Liver (tissue), 9 donors: ENCODE data around the gene GSAP. TPM values are rescaled to one million over a fixed set of nuclear protein-coding genes. Genes with fewer than 3 reads are reported as not detected.

Experiments used
- DNase-seq: peaks from one replicate; pipeline ENCODE4 v3.0.0-alpha.2; 2017; ENCODE audit warnings: low spot score
- H3K27ac ChIP-seq, 2 donors: one replicate each; pipeline ENCODE4 v1.7.0; 2013; ENCODE audit warnings: inconsistent platforms in 2 of 2, low read length in 2 of 2, control low read depth in 1 of 2, low read depth in 1 of 2, mild to moderate bottlenecking in 1 of 2
- H3K27me3 ChIP-seq, 4 donors: one replicate each; pipeline versions ENCODE4 v1.6.1 to v1.7.0; 2013; ENCODE audit warnings: low read length in 3 of 4, inconsistent platforms in 1 of 4, mild to moderate bottlenecking in 1 of 4, moderate library complexity in 1 of 4; ENCODE audit not compliant: control insufficient read depth in 4 of 4, insufficient read depth in 4 of 4
- H3K36me3 ChIP-seq, 4 donors: one replicate each; pipeline versions ENCODE4 v1.6.1 to v1.7.0; 2013; ENCODE audit warnings: low read length in 3 of 4, mild to moderate bottlenecking in 3 of 4, low read depth in 1 of 4, moderate library complexity in 1 of 4; ENCODE audit not compliant: control insufficient read depth in 4 of 4, insufficient read depth in 3 of 4
- H3K4me1 ChIP-seq, 4 donors: one replicate each; pipeline versions ENCODE4 v1.6.1 to v1.7.0; 2013; ENCODE audit warnings: low read length in 3 of 4, mild to moderate bottlenecking in 3 of 4, moderate library complexity in 1 of 4; ENCODE audit not compliant: control insufficient read depth in 4 of 4, insufficient read depth in 4 of 4
- H3K4me3 ChIP-seq, 3 donors: one replicate each; pipeline versions ENCODE4 v1.6.1 to v1.7.0; 2013; ENCODE audit warnings: low read length in 3 of 3, control low read depth in 1 of 3, low read depth in 1 of 3, mild to moderate bottlenecking in 1 of 3
- H3K9ac ChIP-seq, 2 donors: one replicate each; pipeline ENCODE4 v1.7.0; 2013; ENCODE audit warnings: low read length in 2 of 2, mild to moderate bottlenecking in 2 of 2, moderate library complexity in 2 of 2, control low read depth in 1 of 2, low read depth in 1 of 2
- H3K9me3 ChIP-seq, 4 donors: one replicate each; pipeline versions ENCODE4 v1.6.1 to v1.7.0; 2013; ENCODE audit warnings: low read length in 3 of 4; ENCODE audit not compliant: control insufficient read depth in 4 of 4
- GABPA ChIP-seq, 2 donors: IDR thresholded peaks in 1 of 2; conservative IDR thresholded peaks in 1 of 2; 2 replicates each; pipeline ENCODE4 v1.6.1; 2016; ENCODE audit warnings: antibody characterized with exemption in 2 of 2, mild to moderate bottlenecking in 1 of 2, moderate library complexity in 1 of 2
- RXRA ChIP-seq, 2 donors: IDR thresholded peaks; 2 replicates each; pipeline ENCODE4 v1.6.1; 2017 to 2018; ENCODE audit warnings: antibody characterized with exemption in 2 of 2, mild to moderate bottlenecking in 1 of 2
- SP1 ChIP-seq: IDR thresholded peaks from 2 replicates; pipeline ENCODE4 v1.6.1; 2018; ENCODE audit warnings: antibody characterized with exemption, mild to moderate bottlenecking
- WGBS: extraction: QIAGEN DNeasy Blood & Tissue Kit; methylation state at CpG from one replicate; pipeline ENCODE4 v1.1.7; 2013; 5-methylcytosine and 5-hydroxymethylcytosine counted together
- polyA plus RNA-seq, 2 donors: library from polyadenylated mRNA; stranded (reverse) in 1 of 2; unstranded in 1 of 2; fragments of 200-250 nt in 1 of 2; fragments of >200 nt in 1 of 2; fragmentation: Nextera tagmentation in 1 of 2; extraction: Ambion mirVana in 1 of 2; gene quantifications; one replicate each; pipeline versions ENCODE4 v1.2.1 to v1.2.3, GENCODE V29; 2013 to 2015
- total RNA-seq, 2 donors: library from RNA; depleted of rRNA; stranded (reverse); fragments of >200 nt; gene quantifications; one replicate each; pipeline ENCODE4 v1.2.3, GENCODE V29; 2014
- TF ChIP-seq, protein P1 (sequence below): IDR thresholded peaks from 2 replicates; pipeline ENCODE4 v1.6.1; 2016; ENCODE audit warnings: antibody characterized with exemption
- TF ChIP-seq, protein P2 (sequence below): IDR thresholded peaks from 2 replicates; pipeline ENCODE4 v1.6.1; 2016; ENCODE audit warnings: antibody characterized with exemption
- donor health status: healthy.
- donor health status: healthy.
- donor health status: healthy.
- donor health status: healthy.
- donor health status: healthy.

The GSAP gene
- total and polyA plus RNA-seq, 4 donors, result 4.1 to 30.9 (median 17.7) TPM

DNA sequence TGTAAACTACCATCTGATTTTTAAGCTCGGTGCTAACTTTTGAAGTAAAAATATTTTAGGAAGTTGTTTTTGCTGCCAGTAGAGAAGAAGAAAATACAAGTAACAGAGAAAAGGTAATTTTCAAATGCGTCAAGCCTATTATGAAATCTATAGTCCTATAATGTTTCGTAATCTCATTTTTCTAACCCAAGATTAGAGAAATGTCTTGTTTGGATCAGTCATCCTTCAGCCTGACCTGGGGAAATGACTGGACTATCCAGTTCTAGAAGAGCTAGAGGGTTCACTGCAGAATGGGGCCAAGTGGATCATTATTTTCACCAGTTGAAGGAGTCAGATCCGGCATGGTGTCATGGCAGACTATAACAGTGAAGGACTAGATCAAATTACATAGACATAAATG lies 153.8 kb downstream of the GSAP start:
- TF ChIP-seq, protein P1, sequence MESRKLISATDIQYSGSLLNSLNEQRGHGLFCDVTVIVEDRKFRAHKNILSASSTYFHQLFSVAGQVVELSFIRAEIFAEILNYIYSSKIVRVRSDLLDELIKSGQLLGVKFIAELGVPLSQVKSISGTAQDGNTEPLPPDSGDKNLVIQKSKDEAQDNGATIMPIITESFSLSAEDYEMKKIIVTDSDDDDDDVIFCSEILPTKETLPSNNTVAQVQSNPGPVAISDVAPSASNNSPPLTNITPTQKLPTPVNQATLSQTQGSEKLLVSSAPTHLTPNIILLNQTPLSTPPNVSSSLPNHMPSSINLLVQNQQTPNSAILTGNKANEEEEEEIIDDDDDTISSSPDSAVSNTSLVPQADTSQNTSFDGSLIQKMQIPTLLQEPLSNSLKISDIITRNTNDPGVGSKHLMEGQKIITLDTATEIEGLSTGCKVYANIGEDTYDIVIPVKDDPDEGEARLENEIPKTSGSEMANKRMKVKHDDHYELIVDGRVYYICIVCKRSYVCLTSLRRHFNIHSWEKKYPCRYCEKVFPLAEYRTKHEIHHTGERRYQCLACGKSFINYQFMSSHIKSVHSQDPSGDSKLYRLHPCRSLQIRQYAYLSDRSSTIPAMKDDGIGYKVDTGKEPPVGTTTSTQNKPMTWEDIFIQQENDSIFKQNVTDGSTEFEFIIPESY, result no peak
- TF ChIP-seq RXRA (IDR thresholded peaks at IDR 0.05), result no peak
- no peak for TF ChIP-seq SP1
- TF ChIP-seq GABPA (IDR thresholded peaks at IDR 0.05 in 1 of 2, conservative IDR thresholded peaks at IDR 0.05 in 1 of 2), result no peak
- TF ChIP-seq, protein P2, sequence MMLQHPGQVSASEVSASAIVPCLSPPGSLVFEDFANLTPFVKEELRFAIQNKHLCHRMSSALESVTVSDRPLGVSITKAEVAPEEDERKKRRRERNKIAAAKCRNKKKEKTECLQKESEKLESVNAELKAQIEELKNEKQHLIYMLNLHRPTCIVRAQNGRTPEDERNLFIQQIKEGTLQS, result no peak
- no peak overlapping the region for H3K27ac ChIP-seq
- H3K9ac ChIP-seq, result no peak overlapping the region
- 95% methylated on average over 4 of the region's 4 CpGs for WGBS
- H3K27me3 ChIP-seq, result no peaks in the 10 kb centered on the region
- H3K36me3 ChIP-seq, result no peaks in the 10 kb centered on the region
- no peak for DNase-seq
- H3K4me3 ChIP-seq, result no peak overlapping the region
- H3K9me3 ChIP-seq, result no peaks in the 10 kb centered on the region
- no peaks in the 10 kb centered on the region for H3K4me1 ChIP-seq

Other genes with a start within 250 kb of the GSAP start
- 10 to 100 TPM; 19.1 to 21.7 TPM for gene FGL2, start 216.5 kb downstream of the GSAP start, total RNA-seq
- gene FGL2, start 216.5 kb downstream of the GSAP start, polyA plus RNA-seq, result 1 to 10 TPM; 2.7 to 8.1 TPM
- 10 to 100 TPM; 17.8 to 18.6 TPM for gene PTPN12, start 120.9 kb upstream of the GSAP start, total RNA-seq
- gene PTPN12, start 120.9 kb upstream of the GSAP start, polyA plus RNA-seq, result 10 to 100 TPM; 10.1 to 12.8 TPM